CD8-positive, alpha-beta memory T cell (primary cell): ENCODE data around the gene UTP11. TPM values are rescaled to one million over a fixed set of nuclear protein-coding genes. Genes with fewer than 3 reads are reported as not detected.
"Not testable (repeated sequence)": the region's sequence is repeated elsewhere in the genome, so short reads cannot be mapped to it uniquely, and the experiment has no call there.

Source experiments
- CTCF ChIA-PET: fragments of 350-600 bp; sonication (Branson Sonifier 250); formaldehyde crosslinking; loops from one replicate; lab custom pipeline; 2021; ENCODE audit warnings: antibody characterized with exemption; lab: Charles Lee
- POLR2A ChIA-PET: fragments of 350-600 bp; sonication (Branson Sonifier 250); formaldehyde crosslinking; loops from one replicate; lab custom pipeline; 2021; ENCODE audit warnings: antibody characterized with exemption; lab: Charles Lee
- DNase-seq, 5 donors: peaks; one replicate each; pipeline versions ENCODE4 v3.0.0 to v3.0.0-alpha.2; 2020 to 2022; ENCODE audit warnings: mixed read lengths in 1 of 5
- H3K27ac ChIP-seq: one replicate; pipeline ENCODE4 v1.7.0; 2013; ENCODE audit warnings: low read depth, mild to moderate bottlenecking, low read length, moderate library complexity
- H3K27me3 ChIP-seq: 2 replicates; pipeline ENCODE4 v1.7.0; 2013; ENCODE audit warnings: low read length, mild to moderate bottlenecking; ENCODE audit not compliant: insufficient read depth, poor library complexity, severe bottlenecking
- H3K36me3 ChIP-seq: 2 replicates; pipeline ENCODE4 v1.7.0; 2013; ENCODE audit warnings: mild to moderate bottlenecking, low read length, moderate library complexity; ENCODE audit not compliant: insufficient read depth
- H3K4me1 ChIP-seq: 2 replicates; pipeline ENCODE4 v1.7.0; 2013; ENCODE audit warnings: mild to moderate bottlenecking, low read length, moderate library complexity; ENCODE audit not compliant: insufficient read depth
- H3K4me3 ChIP-seq: 2 replicates; pipeline ENCODE4 v1.7.0; 2013; ENCODE audit warnings: mild to moderate bottlenecking, low read length
- H3K9me3 ChIP-seq: 2 replicates; pipeline ENCODE4 v1.7.0; 2013; ENCODE audit warnings: mild to moderate bottlenecking, low read length
- H3K27ac Mint-ChIP-seq, 8 donors: one replicate each; pipeline ENCODE4 v1.8.0; 2020 to 2021; ENCODE audit warnings: mixed read lengths in 8 of 8, mild to moderate bottlenecking in 6 of 8, inconsistent platforms in 3 of 8, moderate library complexity in 3 of 8
- H3K27me3 Mint-ChIP-seq, 2 donors: one replicate each; pipeline ENCODE4 v1.8.0; 2020 to 2021; ENCODE audit warnings: mixed read lengths in 2 of 2, mild to moderate bottlenecking in 1 of 2, moderate library complexity in 1 of 2
- H3K36me3 Mint-ChIP-seq, 3 donors: one replicate each; pipeline ENCODE4 v1.8.0; 2020 to 2021; ENCODE audit warnings: mixed read lengths in 3 of 3, inconsistent platforms in 1 of 3, mild to moderate bottlenecking in 1 of 3
- H3K4me1 Mint-ChIP-seq, 3 donors: one replicate each; pipeline ENCODE4 v1.8.0; 2020 to 2021; ENCODE audit warnings: mixed read lengths in 3 of 3, inconsistent platforms in 1 of 3, mild to moderate bottlenecking in 1 of 3
- H3K4me3 Mint-ChIP-seq, 7 donors: one replicate each; pipeline ENCODE4 v1.8.0; 2020 to 2021; ENCODE audit warnings: mixed read lengths in 7 of 7, mild to moderate bottlenecking in 6 of 7, moderate library complexity in 4 of 7, inconsistent platforms in 2 of 7
- H3K9me3 Mint-ChIP-seq, 5 donors: one replicate each; pipeline ENCODE4 v1.8.0; 2020 to 2022; ENCODE audit warnings: mixed read lengths in 5 of 5, mild to moderate bottlenecking in 3 of 5, moderate library complexity in 2 of 5, inconsistent platforms in 1 of 5
- polyA plus RNA-seq: library from polyadenylated mRNA; unstranded; fragments of 300-500 nt; fragmentation: Illumina TruSeq; gene quantifications from one replicate; pipeline ENCODE4 v1.2.3, GENCODE V29; 2021
- total RNA-seq, 2 experiments: library from RNA; stranded (reverse); gene quantifications; one replicate each; pipeline ENCODE4 v1.2.3, GENCODE V29; 2021

Gene UTP11
- total and polyA plus RNA-seq, 3 experiments from 2014 or later: 22.4 to 73.6 (median 73.5) TPM

GRCh38 chr1:38029685-38030511 is 17.4 kb downstream of the UTP11 start:
- POLR2A ChIA-PET: interaction anchor here (0.6 to 1.4 kb wide), 2 partner anchors 16 to 17 kb away, joined by 3 to 4 read pairs; partner anchors contain the start of gene POU3F1
- H3K4me1 ChIP-seq: peaks cover 29% of the 10 kb centered on the region
- no peaks in the 10 kb centered on the region for H3K9me3 Mint-ChIP-seq
- H3K36me3 ChIP-seq: peaks cover 11% of the 10 kb centered on the region
- no peak overlapping the region for H3K27ac ChIP-seq
- no peak overlapping the region for H3K4me3 ChIP-seq
- peaks cover 0 to 19% (median 5%) of the 10 kb centered on the region in 3 donors for H3K36me3 Mint-ChIP-seq
- H3K4me1 Mint-ChIP-seq: peaks cover 32 to 50% (median 38%) of the 10 kb centered on the region in 3 donors
- peak overlapping the region in 7 of 8 donors; percentile 62 to 85 (median 83) for H3K27ac Mint-ChIP-seq
- no peaks in the 10 kb centered on the region for H3K27me3 ChIP-seq
- H3K4me3 Mint-ChIP-seq: peak overlapping the region in 6 of 7 donors; percentile 51 to 77 (median 62)
- CTCF ChIA-PET: interaction anchor here (1.0 kb wide), 3 partner anchors 11 to 40 kb away, joined by 3 to 4 read pairs (median 3); no protein-coding TSS in a partner anchor
- H3K27me3 Mint-ChIP-seq: peaks cover 0 to 3% of the 10 kb centered on the region in 2 donors
- no peaks in the 10 kb centered on the region for H3K9me3 ChIP-seq
- peak in 3 of 5 donors; percentile 27 to 70 (median 56) for DNase-seq

- peaks cover 0 to 3% of the 10 kb centered on the region in 2 donors for H3K27me3 Mint-ChIP-seq
- Histone ChIP-seq H3K36me3 (peaks cover 1% of the 10 kb centered on the region), H3K4me1 (peaks cover 29% of the 10 kb centered on the region), H3K27ac (no peak overlapping the region), H3K4me3 (no peak overlapping the region), H3K27me3 (no peaks in the 10 kb centered on the region), H3K9me3 (no peaks in the 10 kb centered on the region)
- H3K27ac Mint-ChIP-seq: peak overlapping the region in 7 of 8 donors; percentile 26 to 83 (median 62)
- H3K9me3 Mint-ChIP-seq: peaks cover 0 to 1% (median 0%) of the 10 kb centered on the region in 5 donors
- peak overlapping the region in 6 of 7 donors; percentile 13 to 69 (median 58) for H3K4me3 Mint-ChIP-seq
- H3K4me1 Mint-ChIP-seq: peaks cover 32 to 50% (median 38%) of the 10 kb centered on the region in 3 donors
- peaks cover 0 to 9% (median under 1%) of the 10 kb centered on the region in 3 donors for H3K36me3 Mint-ChIP-seq
- ChIA-PET CTCF (interaction anchor here (1.0 kb wide), 3 partner anchors 10 to 39 kb away, joined by 3 to 4 read pairs (median 3); no protein-coding TSS in a partner anchor), POLR2A (interaction anchor here (0.6 to 1.4 kb wide), 2 partner anchors 15 to 16 kb away, joined by 3 to 4 read pairs; partner anchors contain the start of gene POU3F1)
- no peak for DNase-seq
Observed at GRCh38 chr1:38030596-38031512, 18.3 kb downstream of the UTP11 start.

GRCh38 chr1:38031513-38031866 is 19.0 kb downstream of the UTP11 start:
- peaks cover 0 to 2% (median 0%) of the 10 kb centered on the region in 5 donors for H3K9me3 Mint-ChIP-seq
- H3K27ac Mint-ChIP-seq: peak overlapping the region in 2 of 8 donors; percentile 2 to 5
- CTCF ChIA-PET: no interaction called here

GRCh38 chr1:38032992-38033391 is 20.5 kb downstream of the UTP11 start:
- H3K27me3 Mint-ChIP-seq, POLR2A ChIA-PET, H3K4me3 Mint-ChIP-seq, H3K36me3 Mint-ChIP-seq, H3K27me3 ChIP-seq, H3K4me3 ChIP-seq, H3K36me3 ChIP-seq, H3K9me3 ChIP-seq, H3K27ac ChIP-seq, H3K9me3 Mint-ChIP-seq, DNase-seq, H3K27ac Mint-ChIP-seq: not testable (repeated sequence)
- H3K4me1 Mint-ChIP-seq: peaks cover 26 to 37% (median 33%) of the 10 kb centered on the region in 3 donors
- H3K4me1 ChIP-seq: peaks cover 29% of the 10 kb centered on the region
- CTCF ChIA-PET: interaction anchor here (1.4 kb wide), 1 partner anchor 9 kb away, joined by 3 read pairs; no protein-coding TSS in a partner anchor

More at GRCh38 chr1:38031513-38031866, 19.0 kb downstream of the UTP11 start:
- H3K4me3 Mint-ChIP-seq: no peak overlapping the region
- no peak overlapping the region for H3K27ac ChIP-seq
- H3K36me3 Mint-ChIP-seq: peaks cover 0 to 3% (median 0%) of the 10 kb centered on the region in 3 donors
- no peak for DNase-seq
- no peak overlapping the region for H3K4me3 ChIP-seq
- POLR2A ChIA-PET: no interaction called here
- H3K4me1 ChIP-seq: peaks cover 29% of the 10 kb centered on the region
- peaks cover 0 to 3% of the 10 kb centered on the region in 2 donors for H3K27me3 Mint-ChIP-seq
- H3K9me3 ChIP-seq: no peaks in the 10 kb centered on the region
- H3K27me3 ChIP-seq: no peaks in the 10 kb centered on the region
- H3K36me3 ChIP-seq: no peaks in the 10 kb centered on the region
- peaks cover 32 to 50% (median 38%) of the 10 kb centered on the region in 3 donors for H3K4me1 Mint-ChIP-seq

GRCh38 chr1:38034871-38035270 is 22.3 kb downstream of the UTP11 start:
- peaks cover 0 to 2% (median 0%) of the 10 kb centered on the region in 5 donors for H3K9me3 Mint-ChIP-seq
- DNase-seq: no peak
- H3K36me3 ChIP-seq: no peaks in the 10 kb centered on the region
- ChIA-PET CTCF (no interaction called here), POLR2A (no interaction called here)
- peaks cover 13 to 18% (median 16%) of the 10 kb centered on the region in 3 donors for H3K4me1 Mint-ChIP-seq
- H3K27me3 ChIP-seq: no peaks in the 10 kb centered on the region
- H3K4me1 ChIP-seq: peaks cover 15% of the 10 kb centered on the region
- H3K27ac ChIP-seq: no peak overlapping the region
- H3K9me3 ChIP-seq: no peaks in the 10 kb centered on the region
- H3K4me3 ChIP-seq: no peak overlapping the region
- no peaks in the 10 kb centered on the region for H3K36me3 Mint-ChIP-seq
- H3K27ac Mint-ChIP-seq: no peak overlapping the region
- H3K4me3 Mint-ChIP-seq: no peak overlapping the region
- H3K27me3 Mint-ChIP-seq: peaks cover 9 to 18% of the 10 kb centered on the region in 2 donors

- Mint-ChIP-seq H3K4me1 (no peaks in the 10 kb centered on the region), H3K27ac (no peak overlapping the region), H3K9me3 (peaks cover 0 to 2% (median 0%) of the 10 kb centered on the region in 5 donors), H3K4me3 (no peak overlapping the region), H3K36me3 (no peaks in the 10 kb centered on the region), H3K27me3 (peaks cover 23 to 40% of the 10 kb centered on the region in 2 donors)
- no peak overlapping the region for H3K27ac ChIP-seq
- ChIA-PET CTCF (no interaction called here), POLR2A (no interaction called here)
- no peaks in the 10 kb centered on the region for H3K9me3 ChIP-seq
- peaks cover 8% of the 10 kb centered on the region for H3K27me3 ChIP-seq
- no peak overlapping the region for H3K4me3 ChIP-seq
- no peaks in the 10 kb centered on the region for H3K4me1 ChIP-seq
- H3K36me3 ChIP-seq: no peaks in the 10 kb centered on the region
- DNase-seq: no peak
Observed at GRCh38 chr1:38037221-38037939, 24.8 kb downstream of the UTP11 start.

- H3K36me3 Mint-ChIP-seq: no peaks in the 10 kb centered on the region
- H3K9me3 Mint-ChIP-seq: peaks cover 0 to 2% (median 0%) of the 10 kb centered on the region in 5 donors
- DNase-seq: no peak
- CTCF ChIA-PET: interaction anchor here (1.1 kb wide), 1 partner anchor 10 kb away, joined by 3 read pairs; no protein-coding TSS in a partner anchor
- H3K9me3 ChIP-seq: no peaks in the 10 kb centered on the region
- no peaks in the 10 kb centered on the region for H3K4me1 ChIP-seq
- POLR2A ChIA-PET: no interaction called here
- H3K27me3 ChIP-seq: peaks cover 22% of the 10 kb centered on the region
- H3K4me3 ChIP-seq: no peak overlapping the region
- H3K4me3 Mint-ChIP-seq: no peak overlapping the region
- no peak overlapping the region for H3K27ac Mint-ChIP-seq
- H3K27ac ChIP-seq: no peak overlapping the region
- peaks cover 1 to 6% (median 3%) of the 10 kb centered on the region in 3 donors for H3K4me1 Mint-ChIP-seq
- no peaks in the 10 kb centered on the region for H3K36me3 ChIP-seq
- peaks cover 37 to 55% of the 10 kb centered on the region in 2 donors for H3K27me3 Mint-ChIP-seq
Observed at GRCh38 chr1:38038861-38039260, 26.3 kb downstream of the UTP11 start.
